GM21381 (cell line): ENCODE data around the gene ABHD2.

Source experiments
- ATAC-seq: cut with Tn5 transposase; IDR thresholded peaks from one replicate; pipeline ENCODE4 v1.9.1; 2021; ENCODE audit warnings: mild to moderate bottlenecking, moderate library complexity; ENCODE audit not compliant: unreplicated experiment

ABHD2 gene

DNA sequence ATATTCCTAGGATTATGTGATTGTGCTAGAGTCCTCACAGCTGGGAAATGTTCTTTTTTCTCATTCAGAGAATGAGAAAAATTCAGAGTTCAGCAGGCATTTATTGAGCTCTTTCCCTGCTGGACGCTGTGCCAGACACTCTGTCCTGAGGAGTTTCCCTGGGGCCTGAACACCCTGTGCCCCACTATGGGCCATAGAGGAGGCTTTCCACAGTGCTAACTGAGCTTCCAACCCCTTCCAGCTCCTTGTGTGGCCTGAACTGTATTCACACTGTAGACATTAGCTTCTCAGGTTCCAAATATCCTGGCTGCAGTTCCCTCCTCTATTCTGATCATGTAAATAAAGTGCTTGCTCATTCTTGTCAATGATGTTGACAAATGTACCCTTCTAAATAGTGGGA, 10.0 kb downstream of the ABHD2 start:
- ATAC-seq: no peak

DNA sequence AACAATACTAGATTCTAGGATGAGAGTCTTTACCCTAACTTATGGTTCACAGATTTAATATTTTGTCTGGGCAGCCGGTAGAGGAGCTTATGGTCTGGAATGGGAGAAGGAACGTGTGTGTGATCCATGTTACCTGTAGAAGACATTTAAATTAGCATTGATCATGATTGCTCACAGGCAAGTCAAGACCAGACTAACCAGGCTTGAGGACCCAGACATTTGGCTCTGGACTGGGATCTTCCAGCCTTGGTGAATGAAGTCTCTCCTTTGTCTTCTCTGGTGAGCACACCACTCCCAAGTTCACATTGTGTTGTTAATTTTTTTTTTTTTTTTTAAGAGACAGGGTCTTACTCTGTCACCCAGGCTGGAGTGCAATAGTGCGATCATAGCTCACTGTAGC, 11.7 kb downstream of the ABHD2 start:
- no peak for ATAC-seq

- ATAC-seq: no peak
These were observed 13.3 kb downstream of the ABHD2 start for GRCh38 chr15:89101302-89102193.

DNA sequence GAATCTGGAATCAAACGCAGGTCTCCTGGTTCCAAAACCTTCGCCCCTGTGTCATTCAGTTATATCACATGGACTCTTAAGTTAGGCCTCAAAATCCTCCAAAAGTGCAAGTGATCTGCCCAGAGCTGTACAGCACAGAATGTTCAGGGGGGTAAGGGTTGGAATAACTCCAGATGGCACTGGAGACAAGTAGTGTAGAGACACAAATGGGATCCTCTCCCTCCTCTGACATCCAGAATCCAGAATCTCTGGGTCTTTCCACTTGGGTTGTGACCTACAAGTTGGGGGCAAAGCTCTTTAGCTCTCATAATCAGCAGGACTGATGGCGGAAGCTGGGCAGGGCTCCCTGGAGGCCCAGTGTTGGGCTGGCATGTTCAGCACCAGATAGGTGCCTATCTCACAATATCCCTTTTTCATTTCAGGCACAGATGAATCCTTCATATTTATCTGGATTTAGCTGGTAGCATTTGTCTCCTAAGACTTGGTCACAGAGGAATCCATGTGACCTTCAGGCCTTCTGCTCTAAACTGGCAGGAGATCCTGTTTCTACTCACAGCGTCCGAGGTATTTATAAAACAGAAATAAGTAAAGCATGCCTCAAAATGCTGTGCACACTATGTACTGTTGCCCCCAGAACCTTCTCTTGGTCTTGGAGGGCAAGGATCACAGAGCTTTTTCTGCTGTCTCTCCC, 15.4 kb downstream of the ABHD2 start:
- ATAC-seq: no peak

DNA sequence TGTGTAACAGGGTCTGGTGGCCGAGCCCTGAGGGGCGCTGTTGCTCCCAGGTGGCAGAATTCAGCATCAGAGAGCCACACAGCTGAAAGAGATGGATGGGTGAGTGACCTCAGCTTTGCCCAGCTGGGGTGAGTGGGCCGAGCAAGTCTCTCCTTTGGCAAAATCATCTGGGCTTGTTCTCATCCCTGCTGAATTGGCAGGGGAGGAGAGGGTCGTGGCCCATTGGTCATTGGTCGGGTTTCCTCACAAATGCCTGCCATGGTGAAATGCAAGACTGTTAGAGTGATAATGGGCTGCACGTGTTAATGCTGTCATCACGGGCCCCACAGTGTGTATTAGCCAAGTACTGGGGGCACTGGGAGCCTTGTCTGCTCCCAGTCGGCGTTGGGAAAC, 15.9 kb downstream of the ABHD2 start:
- no peak for ATAC-seq

- no peak for ATAC-seq
These were observed 16.9 kb downstream of the ABHD2 start for GRCh38 chr15:89105147-89105546.

DNA sequence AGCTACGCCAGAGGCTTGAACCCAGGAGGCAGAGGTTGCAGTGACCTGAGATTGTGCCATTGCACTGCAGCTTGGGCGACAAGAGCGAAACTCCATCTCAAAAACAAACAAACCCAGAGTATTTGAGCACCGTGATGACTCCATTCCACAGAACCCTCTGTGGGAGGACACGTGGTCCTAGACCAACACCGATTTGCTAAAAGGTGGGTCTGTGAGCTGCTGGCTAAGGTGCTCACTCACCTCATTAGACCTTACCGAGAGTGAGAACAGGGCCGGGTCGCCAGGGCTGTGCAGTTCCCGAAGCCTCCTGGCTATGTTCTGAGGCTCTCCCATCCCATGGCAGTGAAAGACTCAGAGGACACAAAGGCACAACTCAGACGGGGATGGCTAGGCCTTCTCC, 17.9 kb downstream of the ABHD2 start:
- ATAC-seq: no peak

GRCh38 chr15:89107984-89108383, 19.7 kb downstream of the ABHD2 start:
- ATAC-seq: no peak

GRCh38 chr15:89108835-89109234, 20.6 kb downstream of the ABHD2 start:
- ATAC-seq: no peak

- ATAC-seq: no peak
These were observed 21.0 kb downstream of the ABHD2 start for GRCh38 chr15:89109238-89109637.

- no peak for ATAC-seq
These were observed 21.8 kb downstream of the ABHD2 start for GRCh38 chr15:89110060-89110459.

GRCh38 chr15:89111352-89111751, 23.1 kb downstream of the ABHD2 start:
- no peak for ATAC-seq

GRCh38 chr15:89111961-89112340, 23.7 kb downstream of the ABHD2 start:
- ATAC-seq: no peak

DNA sequence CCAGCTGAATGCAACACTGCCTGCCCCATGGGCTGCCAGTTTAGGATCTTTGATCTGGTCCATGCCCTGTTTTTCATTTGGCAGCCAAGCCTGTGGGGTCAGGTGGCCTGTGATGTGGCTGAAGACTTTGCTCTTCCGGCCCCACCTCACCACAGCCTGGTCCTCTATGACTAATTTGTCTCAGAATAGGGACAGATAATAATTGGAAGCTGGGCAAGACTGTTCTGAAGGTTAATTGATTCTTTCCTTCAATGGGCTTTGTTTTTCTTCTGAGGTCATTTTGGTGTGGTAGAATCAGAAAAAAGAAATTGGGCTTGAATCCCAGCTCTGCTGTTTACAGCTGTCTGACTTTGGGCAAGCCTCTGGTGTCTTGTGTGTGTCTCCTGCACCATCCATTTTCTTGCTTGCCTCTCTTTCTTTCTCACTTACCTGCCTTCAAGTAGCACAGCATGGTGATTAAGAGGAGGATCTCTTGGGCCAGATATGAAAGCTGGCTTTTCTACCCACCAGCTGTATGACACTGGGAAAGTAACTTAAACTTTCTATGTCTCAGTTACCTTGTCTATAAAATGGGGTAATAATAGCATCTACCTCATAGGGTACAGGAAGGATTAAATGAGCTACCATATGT, 24.2 kb downstream of the ABHD2 start:
- ATAC-seq: peak; percentile 92

GRCh38 chr15:89113296-89114024, 25.2 kb downstream of the ABHD2 start:
- ATAC-seq: no peak

- ATAC-seq: no peak
These were observed 26.7 kb downstream of the ABHD2 start for GRCh38 chr15:89114990-89115389.

DNA sequence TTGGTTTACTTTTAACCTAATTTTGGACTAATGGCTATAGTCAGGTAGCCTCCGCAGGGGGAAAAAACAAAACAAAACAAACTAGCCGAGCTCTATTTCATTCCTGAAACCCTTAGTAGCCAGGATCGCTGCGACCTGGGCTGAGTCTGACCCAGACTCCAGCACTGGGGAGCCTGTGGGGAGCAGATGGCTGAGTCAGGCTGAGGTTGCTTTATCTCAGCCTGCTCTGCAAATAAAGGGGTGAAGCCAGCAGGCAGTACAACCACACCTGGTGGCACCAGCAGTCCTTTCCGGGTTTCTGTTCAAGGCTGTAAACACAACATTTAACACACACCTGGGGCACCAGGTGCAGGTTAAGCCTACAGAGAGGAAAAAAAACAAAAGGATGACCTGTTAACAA, 27.3 kb downstream of the ABHD2 start:
- ATAC-seq: no peak

- no peak for ATAC-seq
These were observed 28.1 kb downstream of the ABHD2 start for GRCh38 chr15:89116404-89116803.

GRCh38 chr15:89117790-89118189, 29.5 kb downstream of the ABHD2 start:
- no peak for ATAC-seq

GRCh38 chr15:89118481-89118989, 30.3 kb downstream of the ABHD2 start:
- no peak for ATAC-seq
